Loucy (cell line): ENCODE data around the gene MAFB.

Experiments
- CTCF ChIP-seq: fragments of 200-600 bp; sonication (generic); conservative IDR thresholded peaks from 2 replicates; pipeline ENCODE4 v1.5.1; 2014; ENCODE audit warnings: mild to moderate bottlenecking, antibody characterized with exemption, low read length
- EZH2phosphoT487 ChIP-seq: fragments of 200-600 bp; IDR thresholded peaks from 2 replicates; pipeline ENCODE4 v1.6.1; 2018; ENCODE audit warnings: antibody characterized with exemption, mild to moderate bottlenecking, moderate library complexity, borderline replicate concordance

DNA sequence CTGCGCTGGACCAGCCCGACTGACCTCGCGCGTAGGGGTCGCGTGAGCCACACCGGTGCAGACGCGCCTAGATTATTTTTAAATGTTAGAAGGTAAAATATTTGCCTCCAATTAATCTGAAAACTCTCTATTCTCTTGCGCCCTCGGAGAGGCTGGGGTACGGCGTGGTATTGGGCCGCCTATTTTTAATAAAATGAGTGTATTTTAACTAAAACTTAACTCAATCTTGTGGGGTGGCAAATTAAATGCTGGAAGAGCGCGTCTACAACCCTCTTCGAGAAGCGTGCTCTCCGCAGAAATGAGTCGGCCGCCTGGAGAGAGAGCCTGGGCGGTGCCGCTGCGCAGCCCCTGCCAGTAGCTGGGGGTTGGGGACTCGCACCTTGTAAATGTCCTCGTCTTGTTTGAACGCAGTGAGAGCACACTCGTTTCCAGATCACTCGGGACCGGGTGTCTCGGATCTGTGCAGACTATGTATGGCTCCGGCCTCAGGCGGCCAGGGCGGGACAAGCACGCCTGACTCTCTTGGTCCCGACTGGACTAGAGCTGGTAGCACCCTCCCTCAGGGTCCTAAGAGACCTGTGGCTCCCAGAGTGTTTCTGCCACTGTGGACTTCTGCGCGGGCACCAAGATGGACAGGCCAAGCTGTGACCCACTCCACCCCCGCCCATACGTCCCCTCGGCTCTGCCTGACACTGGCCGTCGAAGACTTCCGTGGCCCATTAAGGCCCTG, 2.0 kb upstream of the MAFB start:
- TF ChIP-seq CTCF (no peak), EZH2phosphoT487 (no peak)
